ENCODE data around the gene ZFP92.
"Not testable (repeated sequence)": the region's sequence is repeated elsewhere in the genome, so short reads cannot be mapped to it uniquely, and the experiment has no call there.

Gene ZFP92

GRCh38 chrX:153387345-153387744, 23.9 kb upstream of the ZFP92 start:
- DNase-seq: no peak

DNA sequence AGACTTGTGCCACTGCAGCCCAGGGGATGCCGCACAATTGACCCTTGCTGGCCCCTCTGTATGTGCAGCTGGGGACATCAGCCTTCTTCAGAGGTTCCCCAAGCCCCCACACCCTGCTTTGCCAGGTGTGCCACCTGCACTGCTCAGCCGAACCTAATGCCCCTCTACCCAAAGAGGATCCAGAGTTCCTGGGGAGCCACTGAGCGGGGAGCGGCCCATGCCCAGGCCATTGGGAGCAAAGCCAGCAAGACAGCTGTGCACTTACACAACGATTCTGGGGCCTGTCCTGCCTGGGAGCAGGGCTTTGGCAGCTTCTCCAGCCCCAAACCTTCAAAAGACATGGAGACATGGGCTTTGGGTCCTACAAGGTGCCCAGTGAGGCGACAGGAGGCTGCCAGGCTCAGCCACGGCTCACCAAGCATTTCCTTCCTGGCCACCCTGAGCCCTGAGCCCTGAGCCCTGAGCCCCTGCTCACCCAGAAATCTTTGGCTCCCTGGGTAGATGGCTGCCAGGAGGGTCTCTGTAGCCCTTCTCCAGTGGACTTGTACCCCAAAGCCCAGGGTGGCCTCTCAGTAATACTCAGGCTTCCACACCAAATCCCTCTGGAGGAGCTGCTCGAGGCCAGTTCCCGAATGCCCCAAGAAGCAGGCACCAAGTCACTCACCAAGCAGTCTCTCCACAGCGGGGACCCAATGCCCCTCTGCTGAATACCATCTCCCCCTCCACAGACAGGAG, 23.1 kb upstream of the ZFP92 start:
- no peak for DNase-seq

GRCh38 chrX:153388722-153389459, 22.4 kb upstream of the ZFP92 start:
- DNase-seq: no peak

GRCh38 chrX:153389460-153389768, 21.9 kb upstream of the ZFP92 start:
- not testable (repeated sequence) for DNase-seq

DNA sequence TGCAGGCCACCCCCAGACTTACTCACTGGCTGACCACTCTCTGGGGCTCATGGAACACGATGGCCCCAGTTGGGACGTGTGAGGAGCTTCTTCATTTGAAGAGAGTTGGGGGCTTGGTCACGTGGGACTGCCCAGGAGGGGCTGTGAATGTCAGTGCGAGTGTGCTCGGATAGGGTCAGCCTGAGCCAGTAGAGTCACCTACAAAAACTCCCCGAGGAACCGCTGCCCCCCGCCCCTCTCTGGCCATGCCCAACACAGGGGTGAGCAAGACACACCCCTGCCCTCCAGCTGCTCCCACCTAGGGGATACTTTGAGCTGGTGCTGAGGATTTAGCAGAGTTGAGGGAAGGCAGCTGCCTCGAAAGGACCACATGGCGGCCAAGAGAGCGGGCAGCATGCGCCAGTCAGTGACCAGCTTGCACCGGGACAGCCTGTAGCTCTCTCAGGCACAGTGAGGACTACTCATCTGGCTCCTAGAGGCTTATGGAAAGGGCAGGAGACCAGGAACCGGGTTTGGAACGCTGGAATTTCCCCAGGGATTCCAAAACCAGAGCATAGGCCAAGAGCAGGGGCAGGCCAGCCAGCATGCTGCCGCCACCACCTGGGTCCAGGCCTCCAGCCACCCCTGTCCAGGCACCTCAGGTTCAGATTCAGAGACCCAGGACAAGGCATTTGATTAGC, 18.5 kb upstream of the ZFP92 start:
- no peak for DNase-seq

- no peak for DNase-seq
Observed at GRCh38 chrX:153394612-153395011, 16.7 kb upstream of the ZFP92 start.

GRCh38 chrX:153395613-153396319, 15.5 kb upstream of the ZFP92 start:
- DNase-seq: no peak

DNA sequence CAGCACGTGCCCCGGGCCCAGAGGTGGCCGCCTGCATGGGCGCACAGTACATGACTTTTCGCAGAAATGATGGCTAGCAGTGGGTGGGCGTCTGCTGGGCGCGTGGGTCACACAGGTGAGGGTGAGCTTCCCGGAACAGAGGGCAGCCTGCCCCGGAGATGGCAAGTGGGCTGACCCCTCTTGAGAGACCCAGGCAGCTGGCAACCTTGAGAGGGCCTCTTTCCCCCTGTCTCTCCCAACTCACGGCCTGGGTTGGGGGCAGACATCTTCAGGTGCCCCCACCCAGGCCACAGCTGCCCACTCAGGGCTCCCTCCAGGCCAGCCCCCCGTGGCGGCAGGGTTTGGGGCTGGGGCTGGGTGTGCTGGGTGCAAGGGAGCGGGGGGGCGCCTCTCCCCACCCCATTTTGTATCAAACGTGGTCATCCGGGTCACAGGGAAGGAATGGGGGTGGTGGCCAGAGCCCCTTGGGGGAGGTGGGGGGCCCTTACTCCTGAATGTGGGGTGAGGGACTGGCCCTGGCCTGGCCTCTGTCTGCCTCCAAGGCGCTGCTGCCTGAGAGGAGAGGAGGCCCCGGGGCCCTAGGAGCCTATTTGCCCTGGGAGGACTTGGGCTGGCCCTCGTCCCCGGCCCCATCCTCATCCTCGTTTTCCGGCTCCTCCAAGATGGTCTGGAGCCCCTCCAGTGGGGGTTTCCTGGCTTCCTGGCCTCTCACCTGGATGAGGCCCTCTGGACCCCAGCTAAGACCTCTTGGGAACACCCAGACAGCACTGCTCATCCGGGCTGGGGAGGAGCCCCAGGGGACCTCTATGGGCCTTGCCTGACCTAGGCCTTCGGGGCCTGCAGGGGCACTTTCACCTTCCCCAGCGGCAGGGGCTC, 14.7 kb upstream of the ZFP92 start:
- no peak for DNase-seq

GRCh38 chrX:153397256-153397960, 13.9 kb upstream of the ZFP92 start:
- no peak for DNase-seq

GRCh38 chrX:153398275-153398960, 12.9 kb upstream of the ZFP92 start:
- no peak for DNase-seq

GRCh38 chrX:153400146-153401132, 10.8 kb upstream of the ZFP92 start:
- DNase-seq: no peak

DNA sequence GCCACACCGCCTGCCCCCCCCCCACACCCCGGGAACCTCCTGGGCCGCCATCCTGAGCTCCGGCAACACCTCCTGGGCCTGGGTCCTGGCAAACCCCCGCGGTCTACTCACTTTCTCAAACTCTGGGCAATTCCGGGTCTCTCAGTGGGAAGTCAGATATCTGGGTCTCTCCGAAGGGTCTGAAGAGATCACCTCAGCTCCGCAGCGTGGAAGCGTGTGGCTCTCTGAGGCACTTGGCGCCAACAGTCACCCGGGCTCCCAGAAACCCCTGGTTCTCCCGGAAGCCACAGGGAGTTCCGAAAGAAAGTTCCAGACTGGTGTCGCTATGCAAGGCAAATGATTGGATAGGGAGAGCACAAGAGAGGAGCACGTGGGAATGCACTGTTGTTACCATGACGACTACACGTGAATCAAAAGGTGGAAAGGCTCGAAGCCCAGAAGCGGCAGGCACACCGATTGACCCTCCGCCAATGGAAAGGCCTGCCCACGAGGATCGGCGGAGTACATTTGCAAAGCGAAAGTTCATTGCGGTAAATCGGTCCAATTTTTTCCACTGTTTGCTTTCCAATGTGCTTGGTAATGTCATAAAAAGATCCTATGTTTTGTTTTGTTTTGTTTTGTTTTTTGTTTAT, 10.0 kb upstream of the ZFP92 start, which contains the start of gene PNMA6E:
Gene PNMA6E, minus strand, starts transcription at position 218 of the 632 bp plus-strand sequence. CDS start 2,501 bp downstream, outside the sequence.
- no peak for DNase-seq

GRCh38 chrX:153404333-153404732, 6.9 kb upstream of the ZFP92 start:
- DNase-seq: not testable (repeated sequence)

- DNase-seq: no peak
Observed at GRCh38 chrX:153405426-153405825, 5.8 kb upstream of the ZFP92 start.

GRCh38 chrX:153406011-153406410, 5.3 kb upstream of the ZFP92 start:
- DNase-seq: no peak

DNA sequence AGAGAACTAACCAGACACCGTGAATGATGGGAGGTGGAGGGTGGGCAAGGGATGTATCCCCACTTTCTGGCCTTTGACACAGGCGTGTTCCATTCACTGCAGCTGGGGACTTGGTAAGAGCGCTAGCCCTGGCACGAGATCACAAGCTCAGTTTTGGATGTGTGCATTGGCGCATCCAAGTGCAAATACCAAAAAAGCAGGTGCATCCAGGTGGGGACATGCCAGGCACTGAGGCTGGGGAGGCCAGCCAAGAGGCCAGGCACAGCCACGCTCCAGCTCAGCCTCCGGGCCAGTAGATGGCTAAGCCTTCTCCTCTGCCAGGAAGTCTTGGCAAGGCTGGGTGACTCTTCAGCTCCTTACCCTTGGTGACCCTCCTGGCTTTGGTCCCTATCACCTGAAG, 4.4 kb upstream of the ZFP92 start:
- no peak for DNase-seq

DNA sequence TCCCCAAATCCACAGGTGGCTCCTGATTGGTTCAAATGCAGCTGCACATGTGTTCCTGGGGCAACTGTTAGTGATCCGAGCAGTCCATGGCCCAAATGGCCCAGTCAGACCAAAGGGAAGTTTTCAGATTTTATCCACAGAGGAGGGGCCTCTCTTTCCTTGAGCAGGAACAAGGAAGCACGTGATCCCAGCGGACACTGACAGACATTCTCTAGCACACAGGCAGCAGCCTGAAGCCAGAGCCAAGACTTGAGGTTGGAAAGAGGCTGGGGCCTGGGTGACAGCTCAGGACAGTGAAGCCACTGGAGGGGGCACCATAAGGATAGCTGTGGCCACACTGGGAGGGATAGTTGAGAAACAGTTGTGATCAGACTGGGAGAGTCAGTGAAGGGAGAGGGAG, 3.5 kb upstream of the ZFP92 start:
- no peak for DNase-seq

DNA sequence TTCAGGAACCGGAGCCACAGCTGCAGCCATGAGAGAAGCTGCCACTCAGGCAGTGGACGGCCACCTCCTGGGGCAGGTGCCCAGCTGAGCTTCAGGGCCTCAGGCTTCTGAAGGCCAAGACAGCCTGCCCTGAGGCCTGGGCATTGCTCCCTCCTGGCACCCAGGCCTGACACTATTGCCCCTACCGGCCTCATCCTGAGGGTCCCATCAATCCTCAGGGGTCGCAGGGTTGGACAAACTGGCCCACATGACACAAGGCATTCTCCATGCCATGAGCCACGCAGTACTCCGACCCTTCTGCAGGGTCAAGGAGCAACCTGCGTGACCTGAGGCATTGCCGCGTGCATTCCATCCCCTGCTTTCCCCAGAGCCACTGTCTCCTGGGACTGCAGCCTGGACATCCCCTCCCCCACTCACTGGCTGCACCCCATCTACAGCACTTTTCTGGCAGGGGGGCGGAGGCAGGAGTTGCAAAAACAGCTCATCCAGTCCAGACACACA, 3.0 kb upstream of the ZFP92 start:
- no peak for DNase-seq

Data from fibroblast of skin of abdomen (primary cell).